GM06990 (cell line): ENCODE results near the gene THPO.

Source experiments
- DNase-seq: peaks from one replicate; pipeline ENCODE4 v3.0.0-alpha.2; 2011; ENCODE audit not compliant: insufficient read length; ENCODE audit errors: extremely low read depth
- H3K27me3 ChIP-seq: replicated peaks from 2 replicates; pipeline ENCODE4 v1.6.0; 2011; ENCODE audit warnings: low read length; ENCODE audit not compliant: control insufficient read depth, insufficient read depth
- H3K36me3 ChIP-seq: 2 replicates; pipeline ENCODE4 v1.5.1; 2011; ENCODE audit warnings: low read length; ENCODE audit not compliant: control insufficient read depth, insufficient read depth
- H3K4me3 ChIP-seq: replicated peaks from 2 replicates; pipeline ENCODE4 v1.5.1; 2011; ENCODE audit warnings: low read depth, mild to moderate bottlenecking, control low read depth, low read length
- CTCF ChIP-seq: IDR thresholded peaks from 2 replicates; pipeline ENCODE4 v1.5.1; 2011; ENCODE audit warnings: low read length, control low read depth, mild to moderate bottlenecking, inconsistent platforms; ENCODE audit not compliant: insufficient read depth, poor library complexity, severe bottlenecking

THPO gene

GRCh38 chr3:184352149-184352785, 25.7 kb downstream of the THPO start:
- TF ChIP-seq CTCF, result no peak
- Histone ChIP-seq H3K36me3 (no peaks in the 10 kb centered on the region), H3K4me3 (no peak overlapping the region), H3K27me3 (no peaks in the 10 kb centered on the region)
- DNase-seq, result no peak

- Histone ChIP-seq H3K36me3 (no peaks in the 10 kb centered on the region), H3K4me3 (no peak overlapping the region), H3K27me3 (no peaks in the 10 kb centered on the region)
- no peak for DNase-seq
- no peak for TF ChIP-seq CTCF
Measured at GRCh38 chr3:184351511-184352148, 26.4 kb downstream of the THPO start.

GRCh38 chr3:184350618-184351017, 27.4 kb downstream of the THPO start:
- Histone ChIP-seq H3K4me3 (no peak overlapping the region), H3K36me3 (no peaks in the 10 kb centered on the region), H3K27me3 (no peaks in the 10 kb centered on the region)
- no peak for DNase-seq
- no peak for TF ChIP-seq CTCF

GRCh38 chr3:184349563-184350470, 28.2 kb downstream of the THPO start:
- no peak for DNase-seq
- Histone ChIP-seq H3K27me3 (no peaks in the 10 kb centered on the region), H3K4me3 (no peak overlapping the region), H3K36me3 (no peaks in the 10 kb centered on the region)
- TF ChIP-seq CTCF, result no peak

GRCh38 chr3:184348057-184348382, 30.0 kb downstream of the THPO start:
- H3K27me3 ChIP-seq, result no peaks in the 10 kb centered on the region
- TF ChIP-seq CTCF, result no peak
- DNase-seq, result no peak
- H3K36me3 ChIP-seq, result no peaks in the 10 kb centered on the region; the same call in 1 of the 2 replicates
- H3K4me3 ChIP-seq, result no peak overlapping the region
